Nephron (organoid): ENCODE results near the gene B3GNT9.

Experiments
- H3K27ac Mint-ChIP-seq, 3 experiments: 2 replicates each; pipeline ENCODE4 v1.8.0; 2020; ENCODE audit warnings: mixed read lengths in 3 of 3, mild to moderate bottlenecking in 2 of 3, moderate library complexity in 1 of 3
- H3K27me3 Mint-ChIP-seq: 2 replicates; pipeline ENCODE4 v1.8.0; 2021; ENCODE audit warnings: low read depth, mild to moderate bottlenecking, moderate library complexity, mixed read lengths
- H3K36me3 Mint-ChIP-seq: 2 replicates; pipeline ENCODE4 v1.8.0; 2020; ENCODE audit warnings: low read depth, mixed read lengths
- H3K4me1 Mint-ChIP-seq: 2 replicates; pipeline ENCODE4 v1.8.0; 2020; ENCODE audit warnings: mixed read lengths
- H3K4me3 Mint-ChIP-seq, 3 experiments: 2 replicates each; pipeline ENCODE4 v1.8.0; 2020; ENCODE audit warnings: mild to moderate bottlenecking in 3 of 3, mixed read lengths in 3 of 3, moderate library complexity in 2 of 3
- H3K9me3 Mint-ChIP-seq: 2 replicates; pipeline ENCODE4 v1.8.0; 2020; ENCODE audit warnings: mixed read lengths
- TF ChIP-seq, protein P1 (sequence below), 3 experiments: fragments of 200-600 bp; sonication (generic); IDR thresholded peaks; one replicate each; pipeline ENCODE4 v1.5.0; 2021; ENCODE audit warnings: antibody characterized with exemption in 3 of 3; ENCODE audit not compliant: unreplicated experiment in 3 of 3

Gene B3GNT9

DNA sequence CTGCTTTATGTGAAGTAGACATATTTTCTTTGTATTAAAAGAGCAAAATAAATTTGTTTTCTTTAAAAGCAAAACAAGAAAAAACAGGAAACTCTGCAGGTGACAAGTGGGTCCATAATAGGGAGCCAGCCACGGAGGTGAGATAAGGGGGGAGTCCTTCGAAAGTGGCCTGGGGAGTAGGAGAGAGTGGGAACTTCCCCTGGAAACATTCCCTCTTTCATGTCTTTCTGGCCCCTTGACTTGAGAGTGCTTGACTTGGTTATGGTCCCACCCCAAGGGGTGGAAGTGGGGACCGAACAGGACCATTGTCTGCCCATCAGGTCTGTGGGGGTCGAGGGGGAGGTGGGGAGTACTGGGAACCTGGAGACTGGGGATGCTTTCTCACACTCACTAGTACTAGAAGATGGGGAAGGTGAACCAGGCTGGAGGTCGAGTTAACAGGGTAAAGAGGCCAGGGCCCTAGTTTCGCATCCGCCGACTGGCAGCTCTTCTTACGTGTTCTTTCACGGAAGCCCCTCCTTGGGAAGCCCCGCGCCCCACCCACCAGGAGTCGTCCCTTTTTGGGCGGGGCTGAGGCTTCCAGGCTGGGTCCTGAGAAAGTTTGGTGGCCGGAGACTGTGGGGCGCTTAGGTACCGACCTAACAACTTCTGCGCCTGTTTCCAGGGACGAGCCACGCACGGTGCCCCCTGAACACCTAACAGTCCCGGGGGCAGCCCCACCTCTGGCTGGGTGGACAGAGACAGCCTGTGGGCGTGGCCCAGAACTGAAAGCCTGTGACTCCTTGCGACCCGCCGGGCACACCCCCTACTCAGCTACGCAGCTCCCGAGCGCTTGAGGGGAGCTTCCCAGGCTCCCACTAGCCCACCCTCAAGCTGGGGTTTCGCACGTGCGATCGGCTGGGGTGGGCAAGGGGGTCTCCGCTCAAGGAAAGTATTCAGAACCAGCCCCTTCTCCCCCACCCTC, 8.1 kb upstream of the B3GNT9 start:
- H3K36me3 Mint-ChIP-seq, result no peaks in the 10 kb centered on the region
- H3K27ac Mint-ChIP-seq, result no peak overlapping the region
- no peaks in the 10 kb centered on the region for H3K9me3 Mint-ChIP-seq
- H3K27me3 Mint-ChIP-seq, result peaks cover 93% of the 10 kb centered on the region
- peak overlapping the region; percentile 73 to 86 (median 85) for H3K4me3 Mint-ChIP-seq
- H3K4me1 Mint-ChIP-seq, result peaks cover 19% of the 10 kb centered on the region
- TF ChIP-seq, protein P1, sequence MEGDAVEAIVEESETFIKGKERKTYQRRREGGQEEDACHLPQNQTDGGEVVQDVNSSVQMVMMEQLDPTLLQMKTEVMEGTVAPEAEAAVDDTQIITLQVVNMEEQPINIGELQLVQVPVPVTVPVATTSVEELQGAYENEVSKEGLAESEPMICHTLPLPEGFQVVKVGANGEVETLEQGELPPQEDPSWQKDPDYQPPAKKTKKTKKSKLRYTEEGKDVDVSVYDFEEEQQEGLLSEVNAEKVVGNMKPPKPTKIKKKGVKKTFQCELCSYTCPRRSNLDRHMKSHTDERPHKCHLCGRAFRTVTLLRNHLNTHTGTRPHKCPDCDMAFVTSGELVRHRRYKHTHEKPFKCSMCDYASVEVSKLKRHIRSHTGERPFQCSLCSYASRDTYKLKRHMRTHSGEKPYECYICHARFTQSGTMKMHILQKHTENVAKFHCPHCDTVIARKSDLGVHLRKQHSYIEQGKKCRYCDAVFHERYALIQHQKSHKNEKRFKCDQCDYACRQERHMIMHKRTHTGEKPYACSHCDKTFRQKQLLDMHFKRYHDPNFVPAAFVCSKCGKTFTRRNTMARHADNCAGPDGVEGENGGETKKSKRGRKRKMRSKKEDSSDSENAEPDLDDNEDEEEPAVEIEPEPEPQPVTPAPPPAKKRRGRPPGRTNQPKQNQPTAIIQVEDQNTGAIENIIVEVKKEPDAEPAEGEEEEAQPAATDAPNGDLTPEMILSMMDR (IDR thresholded peaks at IDR 0.05; ENCODE audit: unreplicated experiment in 3 of 3), result no peak

DNA sequence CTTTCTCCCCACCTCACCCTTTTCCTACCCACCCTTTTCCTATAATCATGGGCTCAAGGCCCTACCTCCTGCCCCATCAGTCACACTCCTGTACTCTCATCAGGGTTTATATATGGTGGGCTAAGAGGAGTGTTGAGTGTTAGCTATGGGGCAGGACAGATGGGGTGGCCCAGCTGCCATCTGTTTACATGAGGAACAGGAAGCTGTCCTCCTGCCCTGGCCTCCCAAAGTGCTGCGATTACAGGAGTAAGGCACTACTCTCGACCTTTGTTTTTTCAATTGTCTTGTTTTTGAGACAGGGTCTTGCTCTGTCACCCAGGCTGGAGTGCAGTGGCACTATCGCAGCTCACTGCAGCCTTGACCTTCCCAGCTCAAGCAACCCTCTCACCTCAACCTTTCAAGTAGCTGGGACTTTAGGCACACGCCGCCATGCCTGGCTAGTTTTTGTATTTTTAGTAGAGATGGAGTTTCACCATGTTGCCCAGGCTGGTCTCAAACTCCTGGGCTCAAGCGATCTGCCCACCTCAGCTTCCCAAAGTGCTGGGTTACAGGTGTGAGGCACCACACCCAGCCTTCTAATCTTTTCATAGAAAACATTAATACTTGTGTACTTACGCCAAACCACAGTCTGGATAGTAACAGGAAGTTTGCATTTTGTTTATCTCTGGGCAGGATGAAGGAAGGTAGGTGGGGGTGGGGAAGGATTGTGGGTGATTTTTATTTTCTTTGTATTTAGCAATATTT, 7.3 kb upstream of the B3GNT9 start:
- TF ChIP-seq, protein P1 (IDR thresholded peaks at IDR 0.05; ENCODE audit: unreplicated experiment in 3 of 3), result no peak
- H3K4me3 Mint-ChIP-seq, result peak overlapping the region; percentile 73 to 86 (median 85)
- peaks cover 19% of the 10 kb centered on the region for H3K4me1 Mint-ChIP-seq
- no peaks in the 10 kb centered on the region for H3K36me3 Mint-ChIP-seq
- no peak overlapping the region for H3K27ac Mint-ChIP-seq
- H3K27me3 Mint-ChIP-seq, result peaks cover 94% of the 10 kb centered on the region
- H3K9me3 Mint-ChIP-seq, result no peaks in the 10 kb centered on the region

DNA sequence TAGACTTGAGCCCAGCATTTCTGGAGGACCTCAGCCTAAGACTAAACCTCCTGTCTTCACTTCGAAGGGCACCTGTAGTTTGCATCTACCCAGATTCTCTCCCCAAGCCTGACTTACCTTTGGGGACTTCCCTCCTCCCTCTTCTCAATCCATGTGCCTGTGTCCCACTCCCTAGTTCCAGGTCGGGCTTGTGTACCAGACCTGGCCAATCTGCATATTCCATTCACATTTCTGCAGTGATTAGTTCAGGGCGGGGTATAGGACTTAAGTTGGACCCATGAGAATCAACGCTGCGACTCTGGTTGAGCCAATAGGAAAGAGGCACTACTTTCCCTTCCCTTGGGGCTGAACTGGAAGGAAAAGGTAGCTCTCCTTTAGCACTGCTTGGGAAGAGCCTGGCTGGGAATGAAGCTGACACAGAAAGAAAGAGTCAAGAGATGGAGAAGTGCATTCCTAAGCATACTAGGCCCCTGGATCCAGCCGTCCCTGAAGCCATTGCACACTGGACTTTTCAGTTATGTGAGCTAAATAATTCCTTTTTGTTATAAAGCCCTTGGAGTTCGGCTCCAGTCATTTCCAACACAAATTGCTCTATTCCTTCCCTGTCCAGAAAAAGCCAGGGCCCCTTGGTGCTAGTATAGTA, 6.4 kb upstream of the B3GNT9 start:
- Mint-ChIP-seq H3K9me3 (no peaks in the 10 kb centered on the region), H3K27ac (no peak overlapping the region)

DNA sequence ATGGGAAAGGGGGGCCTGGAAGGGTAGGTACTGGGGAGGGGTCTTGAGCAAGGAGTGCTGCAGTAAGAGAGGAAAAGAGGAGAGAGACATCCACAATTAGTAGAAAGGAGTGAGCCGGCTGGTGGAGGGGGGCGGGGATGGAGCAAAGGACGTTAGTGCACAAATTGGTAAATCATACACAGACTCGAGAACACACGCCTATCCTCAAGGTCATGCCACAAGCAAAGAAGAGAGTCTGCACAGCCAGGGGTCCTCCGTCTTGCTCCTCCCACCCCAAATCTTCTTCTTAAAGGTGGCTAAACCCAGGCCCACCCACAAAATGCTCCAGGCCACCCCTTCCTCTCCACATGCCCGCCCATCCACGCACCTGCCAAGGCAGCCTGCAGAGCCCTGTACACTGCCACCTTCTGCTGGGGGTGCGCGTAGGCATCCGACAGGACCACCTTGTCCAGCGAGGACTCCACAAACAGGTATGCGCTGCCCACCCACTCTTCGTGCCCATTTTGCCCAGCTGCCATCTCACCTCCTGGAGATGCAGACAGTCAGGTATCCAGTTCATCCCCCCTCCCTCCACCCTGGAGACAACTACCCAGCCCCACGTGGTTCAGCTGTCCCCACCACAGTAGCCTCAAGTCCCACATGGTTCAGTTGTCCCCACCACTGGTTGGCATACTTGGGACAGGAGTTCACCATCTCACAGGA, 5.5 kb upstream of the B3GNT9 start:
- no peaks in the 10 kb centered on the region for H3K9me3 Mint-ChIP-seq
- H3K4me1 Mint-ChIP-seq, result peaks cover 18% of the 10 kb centered on the region
- H3K36me3 Mint-ChIP-seq, result no peaks in the 10 kb centered on the region
- TF ChIP-seq, protein P1 (IDR thresholded peaks at IDR 0.05; ENCODE audit: unreplicated experiment in 3 of 3), result no peak
- peaks cover 90% of the 10 kb centered on the region for H3K27me3 Mint-ChIP-seq
- no peak overlapping the region for H3K27ac Mint-ChIP-seq
- H3K4me3 Mint-ChIP-seq, result peak overlapping the region; percentile 27 to 43 (median 41)

More for the DNA sequence above, 6.4 kb upstream of the B3GNT9 start:
- Mint-ChIP-seq H3K4me1 (peaks cover 14% of the 10 kb centered on the region), H3K36me3 (no peaks in the 10 kb centered on the region), H3K27me3 (peaks cover 92% of the 10 kb centered on the region), H3K4me3 (peak overlapping the region; percentile 46 to 85 (median 57))
- TF ChIP-seq, protein P1 (IDR thresholded peaks at IDR 0.05; ENCODE audit: unreplicated experiment in 3 of 3), result no peak

DNA sequence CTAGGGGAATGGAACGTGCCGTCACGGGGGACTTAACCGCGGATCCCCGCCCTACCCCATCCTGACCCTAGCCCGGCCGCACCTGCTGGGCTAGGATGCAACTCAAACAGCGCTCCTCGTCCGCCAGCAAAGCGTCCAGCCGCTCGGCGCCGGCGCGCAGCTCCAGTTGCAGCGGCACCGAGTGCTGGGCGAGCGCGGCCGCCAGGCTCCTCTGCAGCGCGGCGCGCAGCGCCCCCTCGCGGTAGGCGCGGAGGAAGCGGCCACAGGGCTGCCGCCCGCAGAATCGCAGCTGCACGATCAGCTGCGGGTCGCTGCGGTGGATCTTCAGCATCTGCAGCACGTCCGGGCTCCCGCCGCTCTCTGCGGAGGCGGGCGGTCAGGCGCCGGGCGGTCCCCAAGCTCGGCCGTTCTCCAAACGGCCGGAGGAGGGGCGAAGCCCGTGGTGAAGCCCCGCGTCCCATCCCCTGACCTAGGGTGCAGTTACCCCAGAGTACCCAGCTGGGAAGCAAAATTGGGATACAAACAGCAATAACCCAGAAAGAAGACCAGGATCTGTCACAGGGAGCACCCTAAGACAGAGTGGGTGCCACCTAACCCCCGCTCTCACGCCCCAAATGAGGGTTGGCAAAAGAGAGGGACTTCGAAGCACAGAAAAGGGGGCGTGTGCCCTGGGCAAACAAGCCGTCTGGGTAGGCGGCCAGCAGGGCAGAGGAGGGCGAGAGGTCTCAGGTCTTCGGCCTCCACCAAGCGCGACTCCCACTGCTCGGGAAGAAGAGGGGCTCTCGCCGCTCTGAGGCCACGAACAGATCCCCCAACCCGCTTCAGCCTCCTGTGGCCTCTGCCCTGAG, 4.7 kb upstream of the B3GNT9 start:
- peaks cover 17% of the 10 kb centered on the region for H3K4me1 Mint-ChIP-seq
- TF ChIP-seq, protein P1 (IDR thresholded peaks at IDR 0.05; ENCODE audit: unreplicated experiment in 3 of 3), result peak; percentile 96 to 98 (median 97)
- H3K36me3 Mint-ChIP-seq, result no peaks in the 10 kb centered on the region
- H3K4me3 Mint-ChIP-seq, result peak overlapping the region; percentile 52 to 66 (median 61)
- H3K27ac Mint-ChIP-seq, result no peak overlapping the region
- no peaks in the 10 kb centered on the region for H3K9me3 Mint-ChIP-seq
- H3K27me3 Mint-ChIP-seq, result peaks cover 87% of the 10 kb centered on the region
